DMS79 treated with DMSO at 0.1 percent for 48 hours (cell line): ENCODE results near the gene PHTF2.
A peak's percentile ranks its signal among the peaks of the same experiment; 100 is the strongest.

Source experiments
- DNase-seq: peaks from one replicate; lab custom pipeline; 2025; lab: John Stamatoyannopoulos, UW

Gene PHTF2

GRCh38 chr7:77933394-77933793 lies 134.8 kb downstream of the PHTF2 start:
- no peak for DNase-seq

GRCh38 chr7:77935652-77936348 lies 137.2 kb downstream of the PHTF2 start:
- DNase-seq, result no peak

- DNase-seq, result peak; percentile 58
Measured at GRCh38 chr7:77940647-77941046, 142.1 kb downstream of the PHTF2 start.

DNA sequence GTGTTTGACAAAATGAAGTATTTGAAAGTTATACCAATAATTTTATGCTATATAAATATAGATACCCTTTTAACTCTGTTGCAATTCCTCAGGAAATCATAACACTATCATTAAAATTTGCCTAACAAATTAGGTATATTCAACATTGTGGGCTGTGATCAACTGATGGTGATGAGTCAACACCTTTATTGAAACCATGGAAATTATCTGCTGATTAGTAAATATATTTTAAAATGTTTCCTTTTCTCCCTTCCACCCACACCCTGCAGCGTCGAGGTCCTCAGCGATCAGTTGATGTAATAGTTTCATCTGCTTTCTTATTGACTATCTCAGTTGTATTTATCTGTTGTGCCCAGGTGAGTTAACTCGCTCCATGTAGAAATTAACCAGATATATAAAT lies 143.9 kb downstream of the PHTF2 start:
- DNase-seq, result no peak

DNA sequence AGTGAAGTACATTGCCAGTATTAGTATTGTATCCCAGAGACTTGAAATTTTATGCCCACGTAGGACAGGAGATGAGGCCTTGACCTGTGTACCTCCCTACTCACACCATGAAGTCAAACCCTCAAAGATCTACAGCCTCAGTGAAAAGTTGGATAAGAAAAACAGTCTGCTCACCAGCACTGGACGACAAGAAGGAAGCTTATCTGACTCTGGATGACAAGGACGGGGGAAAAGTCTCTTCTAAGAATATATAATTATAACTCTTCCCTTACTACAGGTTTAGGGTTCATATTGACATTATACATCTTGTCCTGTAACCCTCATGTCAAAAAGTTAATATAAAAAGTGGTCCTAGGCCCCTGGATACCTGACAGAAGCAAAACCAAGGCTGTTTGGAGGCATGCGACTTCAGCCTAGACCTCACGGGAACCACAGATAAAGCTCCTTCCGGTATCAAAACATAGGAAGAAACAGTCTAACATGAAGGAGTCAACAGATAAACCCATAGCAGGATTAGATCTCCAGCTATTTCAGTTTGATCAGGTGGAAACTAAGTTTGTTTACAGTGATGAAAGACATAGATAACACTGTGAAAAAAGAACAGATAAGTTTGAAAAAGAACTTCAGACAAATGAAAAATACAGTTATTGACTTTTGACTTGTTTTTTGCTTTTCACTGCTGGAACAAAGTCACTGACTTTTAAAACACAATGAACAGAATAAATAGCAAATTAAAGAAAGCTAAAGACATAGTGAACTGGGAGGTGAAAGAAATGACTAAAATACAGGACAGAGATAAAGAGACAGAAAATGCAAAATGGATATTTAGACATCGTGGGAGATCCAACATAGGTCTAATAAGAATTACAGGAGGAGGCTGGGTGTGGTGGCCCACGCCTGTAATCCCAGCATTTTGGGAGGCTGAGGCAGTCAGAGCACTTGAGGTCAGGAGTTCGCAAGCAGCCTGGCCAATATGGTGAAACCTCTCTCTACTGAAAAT lies 145.9 kb downstream of the PHTF2 start:
- no peak for DNase-seq

DNA sequence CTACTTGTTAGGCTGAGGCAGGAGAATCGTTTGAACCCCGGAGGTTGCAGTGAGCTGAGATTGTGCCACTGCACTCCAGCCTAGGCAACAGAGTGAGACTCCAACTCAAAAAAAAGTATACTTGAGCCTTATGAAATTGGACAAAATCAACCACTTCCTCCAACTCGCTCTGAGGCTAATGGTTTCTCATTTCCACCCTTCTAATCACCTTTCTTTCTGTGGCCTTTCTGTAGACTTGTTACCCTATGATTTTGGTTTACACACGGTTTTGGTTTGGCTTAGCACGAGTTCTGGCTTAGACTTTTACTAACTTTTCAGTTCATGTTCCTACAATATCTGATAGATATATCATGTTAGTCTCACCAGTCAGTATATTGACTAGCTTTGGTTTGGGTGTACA lies 152.0 kb downstream of the PHTF2 start:
- DNase-seq, result no peak

DNA sequence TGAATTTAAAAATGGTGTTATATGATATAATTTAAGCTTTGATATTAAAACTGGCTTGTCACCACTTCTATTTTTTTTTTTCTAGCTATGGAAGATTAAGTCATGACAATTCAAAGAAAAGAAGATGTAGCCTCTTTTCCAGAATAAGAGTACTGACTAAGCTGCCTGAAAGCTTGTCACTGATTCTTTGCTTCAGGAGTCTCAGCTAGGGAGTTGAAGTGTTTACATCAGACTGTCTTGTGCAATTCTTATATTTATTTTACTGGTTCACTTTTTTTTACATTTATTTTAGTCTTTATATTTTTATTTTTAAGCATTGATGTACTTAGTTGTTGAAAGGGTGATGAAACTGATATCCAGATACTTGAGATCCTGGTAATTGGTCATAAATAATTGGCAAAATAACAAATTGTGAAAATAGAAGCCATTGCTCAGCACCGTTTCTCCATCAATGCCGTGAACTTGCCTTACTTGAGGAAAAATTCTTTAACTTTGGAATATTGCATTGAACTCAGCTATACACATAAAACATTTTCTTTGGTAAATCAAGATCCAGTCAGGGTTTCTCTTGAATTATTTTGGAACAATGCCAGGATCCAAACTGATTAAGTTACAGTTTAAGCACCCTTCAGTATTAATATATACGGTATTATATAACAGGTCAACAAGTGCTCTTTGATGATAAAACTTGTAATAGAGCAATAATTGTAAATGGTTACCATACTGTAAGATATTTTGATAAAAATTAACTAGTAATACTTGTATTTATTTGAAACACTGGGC lies 156.4 kb downstream of the PHTF2 start:
- DNase-seq, result peak; percentile 57

DNA sequence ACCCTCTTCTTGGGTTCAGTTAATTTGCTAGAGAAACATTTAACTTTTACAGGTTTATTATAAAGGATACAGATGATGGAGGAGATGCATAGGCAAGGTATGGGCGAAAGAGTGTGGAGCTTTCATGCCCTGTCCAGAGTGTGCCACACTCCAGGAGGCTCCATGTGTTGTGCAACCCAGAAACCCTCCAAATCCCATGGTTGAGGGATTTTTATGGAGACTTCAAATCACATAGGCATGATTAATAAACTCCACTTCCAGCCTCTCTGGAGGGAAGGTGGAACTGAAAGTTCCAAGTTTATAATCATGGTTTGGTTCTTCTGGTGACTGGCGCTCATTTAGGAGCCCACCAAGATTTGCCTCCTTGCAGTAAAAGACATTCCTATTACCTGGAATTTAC lies 159.9 kb downstream of the PHTF2 start:
- DNase-seq, result peak; percentile 88

GRCh38 chr7:77959080-77959479 lies 160.5 kb downstream of the PHTF2 start:
- DNase-seq, result peak; percentile 51

- DNase-seq, result no peak
Measured at GRCh38 chr7:77960336-77960735, 161.8 kb downstream of the PHTF2 start.

DNA sequence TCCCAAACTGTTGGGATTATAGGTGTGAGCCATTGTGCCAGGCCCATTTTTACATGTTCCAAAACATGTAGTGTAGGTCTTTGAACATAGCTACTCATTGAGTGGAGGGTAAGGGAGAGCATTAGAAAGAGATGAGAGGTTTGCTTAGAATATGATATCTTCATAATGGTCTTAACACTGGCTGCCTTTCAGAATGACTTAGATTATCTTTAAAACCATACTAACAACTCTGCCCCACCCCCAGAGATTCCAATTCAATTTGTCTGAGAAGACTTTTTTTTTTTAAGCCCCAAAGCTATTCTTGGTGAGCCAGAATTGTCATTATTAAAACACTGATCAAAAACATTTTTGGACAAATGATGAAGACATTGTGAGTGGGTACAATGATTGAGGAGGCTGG lies 168.9 kb downstream of the PHTF2 start:
- no peak for DNase-seq

DNA sequence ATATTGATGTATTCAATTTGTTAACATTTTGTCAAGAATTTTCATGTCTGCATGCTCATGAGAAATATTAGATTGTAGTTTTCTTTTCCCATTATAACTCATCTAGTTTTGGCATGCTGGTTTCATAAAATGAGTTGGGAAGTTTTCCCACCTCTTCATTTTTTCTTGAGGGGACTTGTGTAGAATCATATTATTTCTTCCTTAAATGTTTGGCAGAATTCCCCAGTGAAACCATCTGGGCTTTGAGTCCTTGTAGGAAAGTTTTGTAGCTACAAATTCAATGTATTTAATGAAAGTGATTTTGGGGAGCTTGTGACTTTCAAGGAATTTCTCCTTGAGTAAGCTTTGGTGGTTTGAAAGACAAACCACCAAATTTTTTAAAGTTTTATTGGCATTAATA lies 173.2 kb downstream of the PHTF2 start:
- no peak for DNase-seq

GRCh38 chr7:77975672-77976480 lies 177.3 kb downstream of the PHTF2 start:
- no peak for DNase-seq

DNA sequence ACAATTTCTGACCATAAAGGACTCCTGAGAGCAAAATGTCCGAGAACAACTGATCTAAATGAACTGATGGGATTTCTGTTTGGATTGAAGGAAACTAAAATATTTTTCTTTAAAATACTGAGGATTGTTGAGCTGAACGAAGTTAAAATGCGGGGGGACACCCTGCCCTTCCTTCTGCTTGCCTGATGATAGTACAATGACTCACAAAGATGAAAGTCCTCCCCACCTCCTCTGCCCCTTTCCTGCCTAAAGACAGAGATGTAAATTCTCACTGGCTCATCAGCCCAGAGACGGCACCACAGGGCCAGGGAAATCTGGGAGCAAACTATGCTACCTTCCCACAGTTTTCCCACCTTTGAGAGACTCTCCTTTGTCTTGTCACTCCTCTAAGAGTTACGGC lies 180.6 kb downstream of the PHTF2 start:
- no peak for DNase-seq

DNA sequence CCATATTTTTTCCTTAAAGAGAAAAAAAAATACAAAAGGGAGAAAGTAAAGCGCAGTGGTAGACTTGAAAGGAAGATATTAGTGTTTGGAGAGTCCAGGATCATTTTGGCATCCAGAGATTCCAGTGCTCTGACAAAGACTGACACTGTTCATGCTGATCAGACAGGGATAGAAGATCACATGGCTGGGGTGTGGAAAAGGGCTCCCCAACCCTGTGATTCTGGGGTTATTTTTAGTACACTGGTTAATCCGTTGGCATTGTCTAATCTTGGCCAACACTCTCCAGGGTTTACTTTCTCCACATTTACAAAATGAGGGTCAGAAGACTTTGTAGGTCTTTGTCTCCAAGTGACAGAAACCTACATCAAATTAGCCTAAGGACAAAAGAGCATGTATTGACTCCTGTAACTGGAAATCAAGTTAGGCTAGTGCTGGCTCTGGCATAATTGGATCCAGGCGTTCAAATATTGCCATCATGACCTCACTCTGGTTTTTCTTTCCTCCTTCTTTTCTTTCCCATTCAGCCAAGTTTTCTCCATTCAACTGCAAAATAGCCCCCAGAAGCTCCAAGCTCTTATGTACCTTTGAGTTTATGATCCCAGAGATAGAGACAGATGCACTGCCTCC lies 181.6 kb downstream of the PHTF2 start:
- no peak for DNase-seq

GRCh38 chr7:77982926-77983550 lies 184.5 kb downstream of the PHTF2 start:
- no peak for DNase-seq

DNA sequence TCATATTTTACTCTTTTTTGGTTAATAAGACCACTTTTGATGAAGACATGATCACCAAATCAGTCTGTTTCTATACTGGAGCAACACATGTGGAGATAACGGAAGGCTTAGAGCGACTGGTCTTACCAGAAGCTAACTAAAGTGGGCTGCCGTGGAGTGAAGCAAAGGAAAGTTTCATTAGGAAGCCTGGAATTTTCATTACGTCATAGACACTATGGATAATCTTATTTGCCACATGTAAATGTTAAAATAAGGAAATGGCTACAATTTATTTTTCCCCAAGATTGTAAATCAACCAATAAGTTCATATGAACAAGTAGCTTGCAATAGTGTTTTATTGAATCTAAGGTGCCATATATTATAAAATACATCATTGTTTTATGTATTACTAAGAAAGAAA lies 185.4 kb downstream of the PHTF2 start:
- no peak for DNase-seq

GRCh38 chr7:77985232-77985973 lies 186.8 kb downstream of the PHTF2 start:
- no peak for DNase-seq

GRCh38 chr7:77985974-77986339 lies 187.4 kb downstream of the PHTF2 start:
- no peak for DNase-seq

GRCh38 chr7:77989981-77990566 lies 191.5 kb downstream of the PHTF2 start:
- DNase-seq, result peak; percentile 17
